ENCODE data around the gene TOMM34. TPM values are rescaled to one million over a fixed set of nuclear protein-coding genes. Genes with fewer than 3 reads are reported as not detected.

TOMM34 gene
- polyA plus RNA-seq, 4 donors, result 34.1 to 41.6 (median 40.0) TPM

DNA sequence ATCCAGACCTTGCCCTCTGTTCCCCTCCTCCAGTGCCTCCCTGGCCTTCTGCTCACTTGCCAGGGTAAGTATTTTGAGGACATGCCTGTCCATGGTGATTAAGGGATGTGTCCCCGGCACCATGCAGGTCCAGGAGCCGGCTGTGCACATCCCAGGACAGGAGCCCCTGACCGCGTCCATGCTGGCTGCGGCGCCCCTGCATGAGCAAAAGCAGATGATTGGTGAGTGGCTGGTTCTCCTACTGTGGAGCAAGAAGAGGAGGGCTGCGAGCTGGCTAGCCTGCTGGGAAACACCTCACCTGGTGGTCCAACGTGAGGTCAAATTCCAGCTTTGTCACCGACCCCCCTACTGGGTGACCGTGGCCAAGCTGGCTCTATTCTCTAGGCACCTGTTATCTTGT, 23.7 kb downstream of the TOMM34 start:
- no peak for DNase-seq (ENCODE audit: low read depth in 4 of 4, low spot score in 3 of 4)

DNA sequence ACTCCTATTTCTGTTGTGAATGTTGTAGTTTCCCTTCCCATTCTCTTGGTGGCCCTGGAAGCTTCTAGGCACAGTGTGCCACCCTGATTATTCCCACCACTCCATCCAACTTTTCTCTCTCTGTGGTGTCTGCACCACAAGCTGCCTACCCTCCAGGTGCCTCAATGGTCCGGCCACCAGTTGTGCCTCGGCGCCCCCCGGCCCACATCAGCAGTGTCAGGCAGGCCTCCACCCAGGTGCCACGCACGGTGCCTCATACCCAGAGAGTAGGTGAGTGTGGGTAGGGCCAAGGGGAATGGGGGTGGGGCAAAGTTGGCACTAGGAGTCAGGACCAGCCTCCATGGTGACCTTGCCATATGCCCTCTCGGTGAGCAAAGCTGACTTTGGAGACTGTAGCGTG, 27.3 kb downstream of the TOMM34 start:
- no peak for DNase-seq (ENCODE audit: low read depth in 4 of 4, low spot score in 3 of 4)

DNA sequence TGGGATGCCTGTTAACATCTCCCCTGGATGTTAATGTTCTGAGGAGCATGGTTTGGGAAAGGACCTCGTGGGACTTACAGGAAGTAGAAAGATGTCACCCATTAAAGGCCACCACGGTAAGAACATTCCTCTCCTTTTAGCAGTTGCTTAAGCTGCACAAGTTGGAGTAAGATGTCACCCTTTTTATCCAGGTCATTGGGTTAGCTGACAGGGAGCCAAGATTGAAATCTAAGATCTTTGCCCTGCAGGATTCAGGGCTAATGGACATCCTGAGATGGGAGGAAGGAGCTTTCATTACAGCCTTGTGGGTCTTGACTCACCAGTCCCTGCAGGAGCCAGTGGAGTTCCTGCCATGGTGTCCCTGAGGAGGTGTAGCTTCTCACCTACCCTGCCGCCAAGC, 28.3 kb downstream of the TOMM34 start:
- no peak for DNase-seq (ENCODE audit: low read depth in 4 of 4, low spot score in 3 of 4)

DNA sequence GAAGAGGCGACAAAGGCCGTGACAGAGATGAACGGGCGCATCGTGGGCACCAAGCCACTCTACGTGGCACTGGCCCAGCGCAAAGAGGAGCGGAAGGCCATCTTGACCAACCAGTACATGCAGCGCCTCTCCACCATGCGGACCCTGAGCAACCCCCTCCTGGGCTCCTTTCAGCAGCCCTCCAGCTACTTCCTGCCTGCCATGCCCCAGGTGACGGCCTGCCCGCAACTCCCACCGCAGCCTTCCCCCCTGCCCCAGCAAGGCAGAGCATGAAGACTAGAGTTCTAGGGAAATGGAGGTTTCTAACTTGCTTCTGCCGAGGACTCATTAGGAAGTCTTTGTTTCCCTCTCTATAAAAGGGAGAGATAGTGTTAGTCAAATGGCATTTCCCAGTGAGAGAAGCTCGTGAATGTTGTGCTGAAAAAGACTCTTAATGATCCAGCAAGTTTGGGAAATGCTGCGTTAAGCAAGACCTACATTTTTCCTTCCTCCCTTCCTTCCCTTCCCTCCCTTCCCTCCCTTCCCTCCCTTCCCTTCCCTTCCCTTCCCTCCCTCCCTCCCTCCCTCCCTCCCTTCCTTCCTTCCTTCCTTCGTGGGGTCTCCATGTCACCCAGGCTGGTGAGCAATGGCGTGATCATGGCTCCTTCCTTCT, 29.6 kb downstream of the TOMM34 start:
- no peak for DNase-seq (ENCODE audit: low read depth in 4 of 4, low spot score in 3 of 4)

DNA sequence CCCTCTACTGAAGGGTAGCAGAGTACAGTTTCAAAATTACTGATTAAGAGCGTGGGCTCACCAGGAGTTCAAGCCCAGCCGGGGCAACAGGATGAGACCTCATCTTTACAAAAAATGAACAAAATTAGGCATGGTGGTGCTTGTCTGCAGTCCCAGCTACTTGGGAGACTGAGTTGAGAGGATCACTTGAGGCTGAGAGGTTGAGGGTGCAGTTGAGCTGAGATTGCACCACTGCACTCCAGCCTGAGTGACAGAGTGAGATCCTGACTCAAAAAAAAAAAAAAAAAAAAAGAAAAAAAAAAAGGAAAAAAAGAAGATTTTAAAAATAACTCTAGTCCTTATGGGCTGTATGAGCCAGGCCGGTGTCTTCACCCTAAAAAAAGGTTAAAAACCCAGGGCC, 31.6 kb downstream of the TOMM34 start:
- no peak for DNase-seq (ENCODE audit: low read depth in 4 of 4, low spot score in 3 of 4)

DNA sequence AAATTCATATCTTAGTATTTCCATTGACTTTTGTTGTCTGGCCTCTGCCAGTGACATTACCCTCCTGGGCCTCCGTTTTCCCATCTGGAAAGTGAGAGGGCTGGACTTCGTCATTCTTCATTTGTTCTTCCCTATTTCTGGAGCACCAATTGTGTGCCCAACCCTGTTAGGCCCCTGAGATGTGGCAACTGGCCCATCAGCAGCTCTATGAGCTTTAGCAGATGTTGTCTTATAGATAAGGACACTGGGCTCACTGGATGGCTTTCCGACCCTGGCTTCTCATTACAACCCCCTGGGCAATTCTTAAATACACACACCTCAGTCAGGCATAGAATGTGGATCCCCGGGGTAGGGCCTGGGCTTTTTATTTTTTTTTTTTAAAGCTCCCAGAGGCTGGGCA, 35.7 kb downstream of the TOMM34 start:
- no peak for DNase-seq (ENCODE audit: low read depth in 4 of 4, low spot score in 3 of 4)

DNA sequence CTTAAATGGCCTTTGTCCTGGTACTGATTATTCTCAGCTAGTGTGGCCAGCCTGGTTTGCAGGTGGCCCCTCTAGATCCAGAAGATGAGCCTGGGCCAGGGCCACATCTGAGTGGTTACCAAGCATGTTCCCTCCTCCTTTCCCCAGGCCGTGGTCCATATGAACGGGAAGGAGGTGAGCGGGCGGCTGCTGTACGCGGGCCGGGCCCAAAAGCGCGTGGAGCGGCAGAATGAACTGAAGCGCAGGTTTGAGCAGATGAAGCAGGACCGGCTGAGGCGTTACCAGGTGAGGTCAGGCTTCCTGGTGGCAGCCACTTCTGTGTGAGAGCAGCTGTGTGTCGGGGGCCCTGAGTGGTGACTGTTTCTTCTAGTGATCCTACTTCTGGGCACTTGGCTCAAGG, 38.8 kb downstream of the TOMM34 start:
- DNase-seq (ENCODE audit: low read depth in 4 of 4, low spot score in 3 of 4), result no peak

DNA sequence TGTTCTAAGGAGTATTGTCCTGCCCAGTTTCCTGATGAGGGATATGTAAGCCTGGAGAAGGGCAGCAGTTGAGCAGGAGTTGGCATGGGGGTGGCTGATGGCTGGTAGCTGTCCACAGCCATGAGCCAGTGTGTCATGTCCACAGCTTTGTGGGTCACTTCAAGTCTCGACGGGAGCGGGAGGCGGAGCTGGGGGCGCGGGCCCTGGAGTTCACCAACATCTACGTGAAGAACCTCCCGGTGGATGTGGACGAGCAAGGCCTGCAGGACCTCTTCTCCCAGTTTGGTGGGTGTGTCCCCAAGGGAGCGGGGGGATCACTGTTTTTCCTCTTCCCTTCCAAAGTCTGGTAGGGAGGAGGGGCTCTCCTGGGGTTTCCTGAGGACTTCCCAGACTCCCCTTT, 41.4 kb downstream of the TOMM34 start:
- DNase-seq (ENCODE audit: low read depth in 4 of 4, low spot score in 3 of 4), result no peak

DNA sequence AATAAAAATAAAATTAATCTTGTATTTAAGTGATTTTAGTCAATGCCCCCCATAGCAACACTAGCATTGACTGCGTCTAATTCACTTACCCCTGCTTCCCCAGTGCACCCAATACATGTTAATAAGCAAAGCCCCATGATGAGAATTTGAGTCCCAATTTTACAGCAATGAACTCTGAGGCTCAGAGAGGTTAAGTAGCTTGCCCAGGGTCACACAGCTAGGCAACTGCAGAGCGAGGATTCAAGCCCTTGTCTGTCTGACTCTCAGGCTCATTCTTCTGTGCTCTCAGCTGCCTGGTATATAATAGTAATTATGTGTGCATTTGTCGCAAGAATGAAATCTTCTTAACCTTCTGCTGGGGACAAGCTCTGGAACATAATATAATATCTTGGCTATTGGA, 41.9 kb downstream of the TOMM34 start:
- no peak for DNase-seq (ENCODE audit: low read depth in 4 of 4, low spot score in 3 of 4)

DNA sequence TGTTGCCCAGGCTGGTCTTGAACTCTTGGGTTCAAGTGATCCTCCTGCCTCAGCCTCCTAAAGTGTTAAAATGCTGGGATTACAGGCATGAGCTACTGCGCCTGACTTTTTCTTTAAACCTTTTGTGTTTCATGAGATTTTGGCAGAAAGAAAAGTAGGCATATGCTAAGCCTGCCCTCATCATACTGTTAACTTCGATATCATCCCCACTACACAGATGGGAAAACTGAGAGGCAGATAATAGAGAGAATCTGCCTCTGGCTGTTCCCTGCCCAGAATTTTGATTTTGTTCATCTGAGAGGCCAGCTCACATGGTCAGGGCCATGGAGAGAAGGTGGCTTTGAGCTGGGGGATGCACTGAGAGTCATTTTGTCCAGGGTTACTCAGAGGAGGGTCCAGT, 42.8 kb downstream of the TOMM34 start:
- no peak for DNase-seq (ENCODE audit: low read depth in 4 of 4, low spot score in 3 of 4)

DNA sequence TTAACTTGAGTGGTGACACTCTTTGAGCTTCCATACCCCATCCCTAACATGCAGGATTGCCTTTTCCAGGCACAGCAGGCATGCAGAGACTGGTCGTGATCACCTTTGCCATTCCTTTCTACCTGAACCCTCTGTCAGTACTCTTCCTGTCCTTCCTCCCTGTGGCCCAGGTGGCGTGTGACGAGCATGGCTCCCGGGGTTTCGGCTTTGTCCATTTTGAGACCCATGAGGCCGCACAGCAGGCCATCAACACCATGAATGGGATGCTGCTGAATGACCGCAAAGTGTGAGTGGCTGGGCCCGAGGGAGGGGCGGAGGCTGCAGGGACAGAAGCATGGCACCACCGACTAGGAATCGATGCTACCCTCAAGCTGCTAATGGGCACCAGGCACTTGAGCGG, 43.6 kb downstream of the TOMM34 start:
- DNase-seq (ENCODE audit: low read depth in 4 of 4, low spot score in 3 of 4), result no peak

DNA sequence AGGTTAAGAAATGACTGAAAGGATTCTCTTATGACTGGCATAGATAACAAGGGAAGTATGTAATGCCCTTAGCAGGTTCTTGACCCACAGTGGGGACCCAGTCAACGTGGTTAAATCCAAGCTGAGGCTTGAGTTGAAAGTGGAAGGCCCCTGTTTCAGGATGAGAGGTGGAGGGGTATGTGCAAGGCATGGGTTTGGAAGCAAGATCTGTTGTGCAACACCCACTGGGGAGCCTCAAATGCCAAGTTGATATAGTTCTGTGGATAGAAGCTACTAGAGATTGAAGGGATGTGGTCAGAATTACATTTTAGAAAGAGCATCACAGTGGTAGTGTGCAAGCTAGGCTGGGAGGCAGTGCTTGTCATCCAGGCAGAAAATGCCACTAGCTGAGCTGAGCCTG, 45.3 kb downstream of the TOMM34 start:
- no peak for DNase-seq (ENCODE audit: low read depth in 4 of 4, low spot score in 3 of 4)

DNA sequence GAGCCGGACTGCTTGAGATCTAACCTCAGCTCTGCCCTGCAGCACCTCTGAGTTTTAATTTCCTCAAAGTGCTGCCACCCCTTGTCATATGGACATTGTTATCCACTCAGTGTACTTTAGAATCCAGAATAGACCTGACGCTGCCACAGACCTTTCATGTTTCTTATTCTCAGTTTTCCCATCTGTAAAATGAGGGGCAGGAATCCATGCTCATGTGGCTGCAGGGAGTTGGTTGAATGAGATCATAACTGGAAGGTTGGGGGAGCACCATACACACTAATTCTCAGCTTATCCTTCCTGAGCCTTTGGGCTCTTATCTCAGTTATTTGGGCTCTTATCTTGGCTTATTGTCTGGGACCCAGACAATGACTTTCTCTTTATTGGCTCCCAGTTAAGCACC, 48.0 kb downstream of the TOMM34 start:
- DNase-seq (ENCODE audit: low read depth in 4 of 4, low spot score in 3 of 4), result no peak

DNA sequence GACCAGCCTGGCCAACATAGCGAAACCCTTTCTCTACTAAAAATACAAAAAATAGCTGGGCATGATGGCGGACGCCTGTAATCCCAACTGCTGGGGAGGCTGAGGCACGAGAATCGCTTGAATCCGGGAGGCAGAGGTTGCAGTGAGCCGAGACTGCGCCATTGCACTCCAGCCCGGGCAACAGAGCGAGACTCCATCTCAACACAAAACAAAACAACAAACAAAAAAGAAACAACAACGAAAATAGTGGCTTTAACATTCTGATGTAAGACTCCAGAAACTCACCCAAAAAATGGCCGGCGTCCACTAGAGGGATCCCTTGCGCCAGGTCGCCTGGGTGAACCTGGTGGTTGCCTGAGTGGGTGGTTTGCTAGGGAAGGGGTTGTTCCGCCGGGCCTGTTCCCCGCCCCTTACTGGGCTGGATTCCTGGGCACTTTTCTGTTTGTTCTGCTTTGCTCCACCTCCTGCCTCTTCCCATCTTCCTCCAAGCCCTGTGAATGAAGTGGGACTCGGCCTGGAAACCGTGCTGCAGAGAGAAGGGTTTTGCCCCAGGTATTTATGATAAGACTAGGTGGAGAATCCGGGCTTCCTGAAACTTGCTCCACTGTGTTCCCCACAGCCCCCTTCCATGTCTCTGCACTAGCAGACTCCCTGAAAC, 48.8 kb downstream of the TOMM34 start:
- DNase-seq (ENCODE audit: low read depth in 4 of 4, low spot score in 3 of 4), result peak in 2 of 4 donors; percentile 12 to 19

DNA sequence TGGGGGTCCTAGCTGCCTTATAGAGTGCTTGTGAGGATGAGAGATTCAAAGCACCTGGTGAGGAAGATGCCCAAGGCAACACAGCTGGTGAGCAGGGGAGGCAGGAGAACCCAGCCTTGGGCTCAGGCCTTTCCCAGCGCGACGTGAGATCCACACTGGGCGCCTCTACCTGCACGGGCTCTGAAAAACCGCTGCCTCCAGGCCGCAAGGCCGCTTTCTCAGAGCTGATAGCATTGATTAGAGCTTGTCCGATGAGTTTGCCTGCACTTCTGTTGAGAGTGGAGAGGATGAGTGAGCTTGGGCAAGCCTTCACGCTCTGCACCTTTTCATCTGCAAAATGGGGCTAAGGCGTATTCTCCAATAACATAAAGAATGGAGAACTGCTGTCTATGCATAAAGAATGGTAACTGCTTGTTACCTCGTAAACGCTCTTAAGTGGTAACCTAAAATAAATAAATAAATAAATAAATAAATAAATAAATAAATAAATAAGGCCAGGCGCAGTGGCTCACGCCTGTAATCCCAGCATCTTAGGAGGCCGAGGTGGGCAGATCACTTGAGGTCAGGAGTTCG, 49.4 kb downstream of the TOMM34 start:
- no peak for DNase-seq (ENCODE audit: low read depth in 4 of 4, low spot score in 3 of 4)

DNA sequence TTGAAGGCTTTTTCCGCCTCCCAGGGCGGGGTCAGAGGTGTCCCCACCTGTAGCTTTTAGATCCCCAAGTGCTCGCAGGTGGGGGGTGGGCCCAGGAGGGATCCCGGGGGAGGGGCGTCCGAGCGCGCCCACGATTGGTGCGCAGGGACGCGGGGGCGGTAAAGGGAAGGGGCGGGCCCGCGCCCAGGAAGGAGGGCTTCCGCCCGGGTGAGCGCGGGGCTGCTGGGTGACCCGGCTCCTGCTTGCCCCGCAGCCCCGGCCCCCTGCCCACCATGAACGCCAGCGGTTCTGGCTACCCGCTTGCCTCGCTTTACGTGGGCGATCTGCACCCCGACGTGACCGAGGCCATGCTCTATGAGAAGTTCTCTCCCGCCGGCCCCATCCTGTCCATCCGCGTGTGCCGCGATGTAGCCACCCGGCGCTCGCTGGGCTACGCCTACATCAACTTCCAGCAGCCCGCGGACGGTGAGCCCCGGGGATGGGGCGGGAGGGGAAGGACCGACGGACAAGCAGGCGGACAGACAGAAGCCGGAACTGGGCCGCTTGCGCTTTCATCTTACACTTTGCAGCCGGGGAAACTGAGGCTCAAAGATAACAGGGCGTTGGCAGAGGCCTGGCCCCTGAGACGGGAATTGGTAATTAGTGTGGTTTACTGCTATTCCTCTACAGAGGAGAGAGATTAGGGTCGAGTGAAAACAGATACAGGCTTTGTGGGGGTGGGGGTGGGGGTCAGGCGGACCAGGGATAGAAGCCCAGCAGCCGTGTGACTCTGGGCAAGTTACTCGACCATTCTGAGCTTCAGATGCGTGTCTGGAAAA, 50.1 kb downstream of the TOMM34 start, which contains the start of gene PABPC1L:
Gene PABPC1L, plus strand, starts transcription at position 189 of the 818 bp plus-strand sequence. Its CDS starts 84 bp downstream, at position 273.
- DNase-seq (ENCODE audit: low read depth in 4 of 4, low spot score in 3 of 4), result peak in 3 of 4 donors; percentile 25 to 45 (median 38)

DNA sequence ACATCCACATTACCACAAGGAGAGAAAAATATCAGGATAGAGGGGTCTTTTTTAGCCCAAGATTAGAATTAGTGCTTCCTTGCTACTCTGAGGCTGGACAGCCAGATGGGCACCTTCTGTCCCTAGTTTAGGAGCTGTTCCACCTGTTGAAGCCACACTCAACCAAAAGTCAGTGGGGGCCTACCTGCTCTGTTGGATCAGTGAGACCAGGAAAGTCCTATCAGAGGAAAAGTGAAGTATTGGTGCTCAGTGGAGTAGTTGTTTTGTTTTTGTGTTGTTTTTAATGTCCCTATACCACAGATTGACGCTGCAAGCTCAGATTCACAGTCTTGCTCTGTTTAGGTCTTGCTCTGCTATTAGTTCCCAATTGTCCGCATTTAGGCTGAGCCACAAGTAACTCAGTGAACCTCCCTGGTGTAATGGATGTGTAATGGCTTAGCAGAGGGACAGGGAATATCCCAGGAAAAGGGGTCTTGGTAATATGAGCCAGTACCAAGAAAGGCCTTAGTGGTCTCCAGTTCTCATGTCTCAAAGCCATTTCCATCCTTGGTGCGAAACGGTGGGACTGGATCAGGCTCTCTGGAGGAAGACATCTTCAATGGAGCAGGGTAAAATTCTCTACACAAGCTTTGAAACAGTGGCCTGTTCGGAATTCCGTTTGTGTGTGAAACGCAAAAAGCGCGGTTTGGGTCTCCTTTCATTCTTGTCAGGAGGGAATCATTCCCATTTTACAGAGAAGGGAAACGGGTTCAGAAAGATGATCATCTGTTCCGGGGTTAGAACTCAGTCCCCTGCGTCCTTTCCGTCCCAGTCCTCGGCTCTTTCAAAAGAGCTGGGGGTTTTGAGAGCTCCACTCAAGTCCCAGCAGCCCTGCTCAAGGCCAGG, 51.0 kb downstream of the TOMM34 start:
- no peak for DNase-seq (ENCODE audit: low read depth in 4 of 4, low spot score in 3 of 4)

DNA sequence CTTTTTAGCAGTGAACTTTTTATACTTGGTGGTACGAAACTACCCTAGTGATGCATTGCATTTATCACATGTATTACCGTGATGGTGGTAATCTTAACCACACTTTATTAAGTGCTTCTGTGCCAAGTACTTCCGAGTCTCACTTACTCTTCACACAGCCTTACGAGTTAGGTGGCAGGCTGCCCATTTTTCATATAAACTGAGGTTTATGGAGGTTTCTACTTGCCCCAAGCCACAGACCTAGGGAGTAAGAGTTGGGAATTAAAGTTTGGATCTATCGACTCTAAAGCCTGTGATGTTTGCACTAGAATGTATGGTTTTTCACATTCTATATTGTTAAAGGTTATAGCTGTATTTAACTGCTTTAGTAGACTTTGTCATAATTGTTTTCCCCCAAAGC, 55.8 kb downstream of the TOMM34 start:
- no peak for DNase-seq (ENCODE audit: low read depth in 4 of 4, low spot score in 3 of 4)

DNA sequence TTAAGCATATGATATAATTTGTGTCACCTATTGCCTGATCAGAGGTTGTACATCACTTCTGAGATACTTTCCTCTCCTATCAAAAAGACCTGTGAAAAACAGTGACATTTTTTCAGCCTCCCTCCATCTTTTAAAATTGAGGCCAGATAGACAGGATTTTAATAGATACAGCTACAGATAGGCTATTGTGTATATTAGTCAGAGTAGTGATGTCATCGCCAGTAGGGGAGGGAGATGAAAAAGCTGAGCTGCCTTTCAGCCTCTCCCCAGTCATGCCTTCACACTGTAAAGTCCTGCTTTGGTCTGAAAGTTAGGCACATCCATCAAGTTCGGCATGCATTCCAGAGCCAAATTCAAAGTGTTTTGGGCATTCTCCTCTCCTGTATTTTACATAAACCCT, 58.2 kb downstream of the TOMM34 start:
- DNase-seq (ENCODE audit: low read depth in 4 of 4, low spot score in 3 of 4), result no peak

DNA sequence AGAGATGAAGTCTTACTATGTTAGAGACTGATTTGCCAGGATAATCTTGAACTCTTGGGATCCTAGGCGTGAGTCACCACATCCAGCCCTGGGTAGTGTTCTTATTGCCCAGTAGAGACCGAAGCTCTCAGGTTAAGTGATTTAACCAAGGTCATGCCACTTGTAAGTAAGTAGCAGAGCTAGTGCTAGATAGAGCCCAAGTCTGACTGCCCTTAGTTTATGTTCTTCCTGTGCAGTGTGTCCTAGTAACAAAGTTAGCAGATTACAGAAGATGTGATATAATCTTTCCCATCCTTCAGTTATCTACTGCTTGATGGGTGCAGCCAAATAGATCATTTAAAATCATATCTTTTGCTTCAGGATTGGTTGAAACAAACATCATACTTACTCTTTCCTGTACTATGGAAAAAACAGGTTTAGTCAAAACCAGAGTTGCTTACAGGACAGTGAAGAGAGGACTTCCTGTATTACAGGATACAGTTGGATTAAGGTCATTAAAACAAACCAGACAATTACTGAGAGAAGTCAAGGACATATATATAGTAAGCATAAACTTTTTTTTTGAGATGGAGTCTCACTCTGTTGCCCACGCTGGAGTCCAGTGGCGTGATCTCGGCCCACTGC, 59.9 kb downstream of the TOMM34 start:
- no peak for DNase-seq (ENCODE audit: low read depth in 4 of 4, low spot score in 3 of 4)
